WTC11 (cell line): ENCODE results near the gene TBX3.

Source experiments
- ATF2 ChIP-seq: sonication (generic); formaldehyde crosslinking; IDR thresholded peaks from 2 replicates; pipeline ENCODE4 v1.8.1; 2022; ENCODE audit warnings: low read depth, missing genetic modification reagents, borderline replicate concordance
- CTCF ChIP-seq: fragments of 200-600 bp; IDR thresholded peaks from 2 replicates; pipeline ENCODE4 v1.8.0; 2022; ENCODE audit warnings: antibody characterized with exemption
- E2F1 ChIP-seq: sonication (generic); formaldehyde crosslinking; IDR thresholded peaks from 2 replicates; pipeline ENCODE4 v1.8.0; 2022; ENCODE audit warnings: mild to moderate bottlenecking, missing genetic modification reagents
- E2F4 ChIP-seq: sonication (generic); formaldehyde crosslinking; IDR thresholded peaks from 2 replicates; pipeline ENCODE4 v1.8.1; 2022; ENCODE audit warnings: low read depth, mild to moderate bottlenecking, moderate library complexity, missing genetic modification reagents, borderline replicate concordance
- E2F5 ChIP-seq: sonication (generic); formaldehyde crosslinking; IDR thresholded peaks from 2 replicates; pipeline ENCODE4 v1.8.1; 2022; ENCODE audit warnings: mild to moderate bottlenecking, moderate library complexity, missing genetic modification reagents
- HMGXB4 ChIP-seq: sonication (generic); formaldehyde crosslinking; IDR thresholded peaks from 2 replicates; pipeline ENCODE4 v1.8.1; 2023; ENCODE audit warnings: mild to moderate bottlenecking, moderate library complexity, missing genetic modification reagents
- ZNF423 ChIP-seq: fragments of 250-450 bp; sonication (Bioruptor Pico); IDR thresholded peaks from 2 replicates; pipeline ENCODE4 v2.1.2; 2022; ENCODE audit warnings: mild to moderate bottlenecking, moderate library complexity

- TF ChIP-seq CTCF = no peak
- no peak for TF ChIP-seq ZNF423
- TF ChIP-seq E2F4 = no peak
- TF ChIP-seq HMGXB4 (CRISPR knock-in tag) = no peak
- TF ChIP-seq E2F5 (CRISPR knock-in tag) = no peak
- TF ChIP-seq ATF2 = no peak
- TF ChIP-seq E2F1 (CRISPR knock-in tag) = no peak
Observed at GRCh38 chr12:114680604-114681069, 3.3 kb downstream of the TBX3 start.
